ENCODE measurements around the gene ENHO.

DNA sequence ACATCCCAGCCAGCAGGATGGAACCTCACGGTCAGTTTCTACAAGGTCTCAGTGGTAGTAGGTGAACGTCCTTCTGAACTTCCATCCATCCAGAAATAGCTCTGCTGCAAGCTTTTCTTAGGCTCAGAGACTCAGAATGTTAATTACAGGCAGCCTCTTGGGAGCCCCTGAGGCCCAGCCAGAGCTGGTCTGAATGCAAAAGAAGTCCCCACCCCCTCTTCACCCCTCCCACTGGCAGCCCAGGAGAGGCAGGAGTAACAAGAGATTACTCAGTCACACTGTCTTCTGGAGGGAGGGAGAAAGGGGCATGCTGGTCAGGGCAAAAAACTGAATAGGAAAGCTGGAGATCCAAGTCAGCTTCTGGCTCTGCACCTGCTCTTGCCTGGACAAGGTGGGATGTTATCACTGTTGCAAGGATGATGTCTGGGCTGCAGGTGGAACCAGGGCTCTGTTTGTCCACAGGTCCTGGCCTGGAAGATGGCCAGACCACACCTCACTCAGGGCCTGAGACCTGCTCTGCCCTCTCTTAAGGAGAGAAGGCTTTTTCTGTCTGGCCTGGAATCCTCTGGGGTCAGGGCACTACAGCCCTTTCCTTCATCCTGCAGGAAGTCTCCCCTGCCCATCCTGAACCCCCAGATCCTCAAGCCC, 9.1 kb downstream of the ENHO start:
- TF ChIP-seq CTCF (IDR thresholded peaks at IDR 0.05; ENCODE audit: low read length) (no peak), EZH2 (IDR thresholded peaks at IDR 0.05; ENCODE audit: borderline replicate concordance, low read length) (no peak)
